ELR (cell line): Measurements from ENCODE around the gene BLID.

Experiments used
- DNase-seq: peaks from one replicate; pipeline ENCODE4 v3.0.0-alpha.2; 2015; ENCODE audit warnings: low read depth

Gene BLID

GRCh38 chr11:122105044-122105758 lies 10.8 kb downstream of the BLID start:
- peak; percentile 62 for DNase-seq

- peak; percentile 64 for DNase-seq
Measured at GRCh38 chr11:122104341-122104740, 11.7 kb downstream of the BLID start.

GRCh38 chr11:122103726-122104125 lies 12.3 kb downstream of the BLID start:
- no peak for DNase-seq

- peak; percentile 85 for DNase-seq
Measured at GRCh38 chr11:122103321-122103720, 12.7 kb downstream of the BLID start.

- peak; percentile 71 for DNase-seq
Measured at GRCh38 chr11:122102426-122102825, 13.6 kb downstream of the BLID start.

- DNase-seq, result peak; percentile 89
Measured at GRCh38 chr11:122101625-122102291, 14.3 kb downstream of the BLID start.

- peak; percentile 72 for DNase-seq
Measured at GRCh38 chr11:122100756-122101080, 15.3 kb downstream of the BLID start.

GRCh38 chr11:122100037-122100755 lies 15.8 kb downstream of the BLID start:
- DNase-seq, result peak; percentile 80

GRCh38 chr11:122099374-122100036 lies 16.5 kb downstream of the BLID start:
- peak; percentile 78 for DNase-seq

GRCh38 chr11:122098261-122098980 lies 17.6 kb downstream of the BLID start:
- DNase-seq, result peak; percentile 41

- DNase-seq, result peak; percentile 66
Measured at GRCh38 chr11:122097419-122098001, 18.5 kb downstream of the BLID start.

GRCh38 chr11:122096272-122097112 lies 19.5 kb downstream of the BLID start:
- DNase-seq, result peak; percentile 62

GRCh38 chr11:122095681-122096262 lies 20.2 kb downstream of the BLID start:
- peak; percentile 95 for DNase-seq

- no peak for DNase-seq
Measured at GRCh38 chr11:122094836-122095235, 21.2 kb downstream of the BLID start.

- DNase-seq, result peak; percentile 86
Measured at GRCh38 chr11:122093731-122094275, 22.2 kb downstream of the BLID start.

- DNase-seq, result no peak
Measured at GRCh38 chr11:122091835-122092234, 24.2 kb downstream of the BLID start.

- no peak for DNase-seq
Measured at GRCh38 chr11:122089111-122089510, 26.9 kb downstream of the BLID start.

- DNase-seq, result no peak
Measured at GRCh38 chr11:122085712-122086111, 30.3 kb downstream of the BLID start.

- DNase-seq, result peak; percentile 92
Measured at GRCh38 chr11:122085264-122085663, 30.8 kb downstream of the BLID start.

- DNase-seq, result no peak
Measured at GRCh38 chr11:122082205-122082604, 33.8 kb downstream of the BLID start.
